IPS DF 4.7 (cell line): ENCODE data around the gene PTK7.
A peak's percentile ranks its signal among the peaks of the same experiment; 100 is the strongest.

ENCODE experiments used
- DNase-seq: peaks from one replicate; pipeline ENCODE4 v3.0.0-alpha.2; 2013; ENCODE audit warnings: low spot score; ENCODE audit errors: extremely low read depth

Gene PTK7

GRCh38 chr6:43144879-43145278 is 68.8 kb downstream of the PTK7 start:
- no peak for DNase-seq

DNA sequence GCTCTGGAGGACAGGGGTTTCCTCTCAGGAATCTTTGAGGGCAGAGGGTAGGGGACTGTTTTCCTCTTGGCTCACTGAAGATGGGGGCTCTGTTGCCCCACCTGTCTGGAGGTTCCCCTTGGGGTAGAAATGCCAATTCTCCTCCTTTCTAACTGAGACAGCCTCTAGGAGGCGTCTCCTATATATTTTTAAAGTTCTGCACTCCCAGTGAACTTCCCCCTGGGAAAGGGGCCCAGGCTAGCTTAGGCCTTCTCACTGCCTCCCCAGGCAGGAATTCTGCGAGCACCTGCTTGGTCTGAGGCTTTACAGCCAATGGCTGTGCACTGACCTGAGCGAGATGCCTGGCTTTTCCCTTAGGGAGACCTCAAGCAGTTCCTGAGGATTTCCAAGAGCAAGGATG is 70.1 kb downstream of the PTK7 start:
- DNase-seq = no peak

- no peak for DNase-seq
These were observed 70.9 kb downstream of the PTK7 start for GRCh38 chr6:43146709-43147688.

DNA sequence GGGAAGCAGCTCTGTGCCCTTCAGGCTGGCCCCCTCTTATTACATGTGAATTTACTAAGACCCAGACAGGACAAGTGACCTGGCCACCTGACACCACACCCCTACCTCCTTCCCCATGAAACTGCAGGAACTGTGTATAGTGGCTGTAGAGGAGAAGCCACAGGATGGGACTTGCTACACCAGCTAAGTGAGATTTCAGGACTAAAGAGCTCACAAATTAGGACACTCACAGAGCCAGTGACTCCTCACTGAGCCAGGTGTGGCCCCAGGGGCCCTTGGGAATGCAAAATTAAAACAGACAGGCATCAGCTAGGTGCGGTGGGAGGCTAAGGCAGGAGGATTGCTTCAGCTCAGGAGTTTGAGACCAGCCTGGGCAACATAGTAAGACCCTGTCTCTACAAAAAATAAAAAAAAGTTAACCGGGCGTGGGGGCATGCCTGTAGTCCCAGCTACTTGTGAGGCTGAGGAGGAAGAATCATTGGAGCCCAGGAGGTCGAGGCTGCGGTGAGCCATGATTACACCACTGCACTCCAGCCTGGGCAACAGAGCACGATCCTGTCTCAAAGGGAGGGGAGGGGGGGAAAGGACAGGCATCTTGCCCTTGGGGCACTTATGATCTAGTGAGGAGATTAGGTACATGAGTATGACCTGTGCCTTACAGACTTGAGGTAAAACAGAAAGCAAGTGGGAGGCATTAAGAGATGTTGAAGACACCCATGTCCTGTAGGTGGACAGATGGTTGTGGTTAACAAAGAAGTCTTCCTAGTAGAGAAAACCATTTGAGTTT is 71.8 kb downstream of the PTK7 start:
- no peak for DNase-seq

DNA sequence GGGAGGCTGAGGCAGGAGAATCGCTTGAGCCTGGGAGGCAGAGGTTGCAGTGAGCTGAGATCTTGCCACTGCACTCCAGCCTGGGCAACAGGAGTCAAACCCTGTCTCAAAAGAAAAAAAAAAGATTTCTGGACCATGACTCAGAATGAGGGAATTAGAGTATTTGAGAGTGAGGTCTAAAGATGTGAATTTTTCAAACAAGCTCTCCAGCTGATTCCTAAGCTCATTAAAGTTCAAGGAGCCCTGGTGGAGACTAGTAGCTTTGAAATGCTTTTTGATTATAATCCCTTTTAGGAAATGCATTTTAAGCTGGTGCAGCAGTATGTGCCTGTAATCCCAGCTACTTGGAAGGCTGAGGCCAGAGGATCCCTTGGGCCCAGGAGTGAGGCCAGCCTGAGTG is 73.2 kb downstream of the PTK7 start:
- no peak for DNase-seq

- no peak for DNase-seq
These were observed 74.1 kb downstream of the PTK7 start for GRCh38 chr6:43150051-43150751.

GRCh38 chr6:43159599-43159998 is 83.5 kb downstream of the PTK7 start:
- DNase-seq = no peak

GRCh38 chr6:43163899-43164298 is 87.8 kb downstream of the PTK7 start:
- no peak for DNase-seq

GRCh38 chr6:43170417-43170930 is 94.4 kb downstream of the PTK7 start:
- DNase-seq = peak; percentile 44

- DNase-seq = peak; percentile 96
These were observed 95.0 kb downstream of the PTK7 start, which contains the start of gene SRF for GRCh38 chr6:43170931-43171706. Gene SRF (plus strand): TSS chr6:43171269. CDS start chr6:43171657, 388 bp downstream.

DNA sequence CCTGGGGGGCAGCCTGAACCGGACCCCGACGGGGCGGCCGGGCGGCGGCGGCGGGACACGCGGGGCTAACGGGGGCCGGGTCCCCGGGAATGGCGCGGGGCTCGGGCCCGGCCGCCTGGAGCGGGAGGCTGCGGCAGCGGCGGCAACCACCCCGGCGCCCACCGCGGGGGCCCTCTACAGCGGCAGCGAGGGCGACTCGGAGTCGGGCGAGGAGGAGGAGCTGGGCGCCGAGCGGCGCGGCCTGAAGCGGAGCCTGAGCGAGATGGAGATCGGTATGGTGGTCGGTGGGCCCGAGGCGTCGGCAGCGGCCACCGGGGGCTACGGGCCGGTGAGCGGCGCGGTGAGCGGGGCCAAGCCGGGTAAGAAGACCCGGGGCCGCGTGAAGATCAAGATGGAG is 95.6 kb downstream of the PTK7 start:
- DNase-seq = no peak

DNA sequence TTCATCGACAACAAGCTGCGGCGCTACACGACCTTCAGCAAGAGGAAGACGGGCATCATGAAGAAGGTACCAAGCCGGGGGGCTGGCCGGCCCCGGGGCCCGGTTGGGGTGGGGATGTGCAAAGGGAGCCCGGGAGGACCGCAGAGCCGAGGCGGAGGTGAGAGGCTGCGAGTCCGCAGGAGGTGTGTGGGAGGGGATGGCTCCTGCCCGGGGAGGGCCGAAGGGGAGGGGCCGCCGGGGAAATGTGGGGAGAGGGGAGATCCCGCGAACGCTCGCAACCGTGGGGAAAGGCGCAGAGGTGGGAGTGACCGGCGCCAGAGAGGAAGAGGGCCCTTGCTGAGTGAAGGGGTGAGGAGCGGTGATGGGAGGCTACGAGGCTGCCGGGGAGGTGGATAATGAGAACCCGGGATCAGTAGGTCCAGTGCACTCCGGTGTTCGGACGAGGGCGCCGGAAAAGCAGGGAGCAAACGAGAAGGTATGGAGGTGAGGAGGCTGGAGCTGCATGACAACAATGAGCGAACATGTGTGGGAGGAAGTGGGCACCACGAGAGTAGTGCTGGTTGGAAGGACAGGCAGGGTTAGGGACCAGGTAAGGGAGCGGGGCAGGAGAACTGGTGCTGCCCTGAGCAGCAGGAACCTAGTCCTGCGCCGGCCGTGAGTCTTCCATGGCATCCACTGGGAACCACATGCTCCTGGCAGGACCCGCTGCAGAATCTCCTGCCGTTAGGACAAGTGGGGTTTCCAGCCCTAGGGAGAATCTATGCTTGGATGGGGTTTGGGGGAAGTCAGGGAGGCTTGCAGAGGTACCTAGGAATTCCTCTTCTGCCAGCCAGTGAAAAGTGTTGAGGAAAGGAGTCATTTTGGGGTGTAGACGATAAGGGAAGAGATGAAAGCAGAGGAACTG is 96.2 kb downstream of the PTK7 start:
- no peak for DNase-seq

DNA sequence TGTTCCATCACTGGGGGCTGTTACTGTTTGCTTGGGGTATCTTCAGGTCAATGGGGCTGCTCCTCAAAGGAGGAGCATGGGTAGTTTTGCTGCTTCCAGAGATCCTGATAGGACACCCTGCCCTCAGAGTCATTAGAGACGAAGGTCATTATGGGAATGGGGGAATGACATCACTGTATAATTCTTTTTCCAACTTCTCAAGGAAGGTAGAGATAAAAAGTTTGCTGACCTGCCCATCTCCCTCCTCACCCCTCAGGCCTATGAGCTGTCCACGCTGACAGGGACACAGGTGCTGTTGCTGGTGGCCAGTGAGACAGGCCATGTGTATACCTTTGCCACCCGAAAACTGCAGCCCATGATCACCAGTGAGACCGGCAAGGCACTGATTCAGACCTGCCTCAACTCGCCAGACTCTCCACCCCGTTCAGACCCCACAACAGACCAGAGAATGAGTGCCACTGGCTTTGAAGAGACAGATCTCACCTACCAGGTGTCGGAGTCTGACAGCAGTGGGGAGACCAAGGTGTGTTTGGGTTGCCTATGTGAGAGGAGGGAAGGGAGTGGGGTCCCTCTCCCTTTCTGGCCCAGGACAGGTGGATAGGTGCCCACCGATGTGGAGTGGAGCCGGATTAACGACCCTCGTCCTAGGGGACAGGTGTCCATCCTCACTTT is 97.6 kb downstream of the PTK7 start:
- DNase-seq = no peak

GRCh38 chr6:43174263-43175112 is 98.4 kb downstream of the PTK7 start:
- peak; percentile 95 for DNase-seq

DNA sequence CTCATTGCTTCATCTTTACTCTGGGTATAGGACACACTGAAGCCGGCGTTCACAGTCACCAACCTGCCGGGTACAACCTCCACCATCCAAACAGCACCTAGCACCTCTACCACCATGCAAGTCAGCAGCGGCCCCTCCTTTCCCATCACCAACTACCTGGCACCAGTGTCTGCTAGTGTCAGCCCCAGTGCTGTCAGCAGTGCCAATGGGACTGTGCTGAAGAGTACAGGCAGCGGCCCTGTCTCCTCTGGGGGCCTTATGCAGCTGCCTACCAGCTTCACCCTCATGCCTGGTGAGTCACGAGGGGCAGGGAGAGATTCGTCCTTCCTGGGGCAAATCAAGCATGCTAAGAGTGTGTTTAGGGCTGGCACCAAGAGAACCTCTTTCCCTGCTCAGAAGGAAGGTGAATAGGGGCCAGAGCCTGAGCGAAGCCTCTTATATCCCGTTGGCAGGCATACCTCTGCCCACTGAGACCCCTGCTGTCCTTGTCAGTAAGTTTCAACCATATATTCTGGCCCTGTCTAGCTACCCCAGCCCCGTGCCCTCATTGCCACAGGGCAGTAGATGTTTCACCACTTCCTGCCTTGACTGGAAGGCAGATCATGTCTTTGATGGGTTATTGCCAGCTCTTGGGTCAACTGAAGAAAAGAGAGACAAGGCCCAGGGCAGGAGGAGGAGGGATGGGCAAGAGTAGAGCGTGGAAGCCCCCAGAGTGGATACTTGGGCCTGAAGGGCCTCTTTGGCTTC is 99.7 kb downstream of the PTK7 start:
- no peak for DNase-seq

- DNase-seq = no peak
These were observed 100.3 kb downstream of the PTK7 start for GRCh38 chr6:43176423-43176786.

DNA sequence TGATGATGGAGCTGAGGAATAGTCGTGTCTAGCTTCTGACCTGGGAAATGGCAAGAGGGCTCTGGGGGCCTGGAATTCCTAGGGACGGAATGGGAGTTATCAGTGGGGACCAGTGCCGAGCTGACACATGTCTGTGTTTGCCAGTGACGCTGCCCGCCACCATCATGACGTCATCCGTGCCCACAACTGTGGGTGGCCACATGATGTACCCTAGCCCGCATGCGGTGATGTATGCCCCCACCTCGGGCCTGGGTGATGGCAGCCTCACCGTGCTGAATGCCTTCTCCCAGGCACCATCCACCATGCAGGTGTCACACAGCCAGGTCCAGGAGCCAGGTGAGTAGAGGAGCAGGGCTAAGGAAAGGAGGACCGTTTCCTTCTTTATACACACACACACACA is 102.0 kb downstream of the PTK7 start:
- DNase-seq = no peak
